Jurkat, Clone E6-1 (cell line): ENCODE measurements around the gene ATP4B.

ENCODE experiments used
- DNase-seq: peaks from one replicate; pipeline ENCODE4 v3.0.0-alpha.2; 2011; ENCODE audit warnings: low read depth, low spot score
- H3K4me3 ChIP-seq: 2 replicates; pipeline ENCODE4 v1.5.1; 2011; ENCODE audit warnings: mild to moderate bottlenecking, low read length, control low read depth, moderate library complexity

Gene ATP4B

GRCh38 chr13:113616281-113616906 is 41.6 kb downstream of the ATP4B start:
- H3K4me3 ChIP-seq = no peak overlapping the region
- DNase-seq = no peak

GRCh38 chr13:113613789-113614379 is 44.1 kb downstream of the ATP4B start:
- no peak for DNase-seq
- no peak overlapping the region for H3K4me3 ChIP-seq

- H3K4me3 ChIP-seq = no peak overlapping the region
- no peak for DNase-seq
Observed at GRCh38 chr13:113612607-113613006, 45.4 kb downstream of the ATP4B start.

GRCh38 chr13:113611996-113612395 is 46.0 kb downstream of the ATP4B start:
- no peak overlapping the region for H3K4me3 ChIP-seq
- no peak for DNase-seq

GRCh38 chr13:113610266-113610665 is 47.7 kb downstream of the ATP4B start:
- no peak for DNase-seq
- no peak overlapping the region for H3K4me3 ChIP-seq

GRCh38 chr13:113609616-113610015 is 48.4 kb downstream of the ATP4B start:
- H3K4me3 ChIP-seq = no peak overlapping the region
- no peak for DNase-seq

GRCh38 chr13:113608967-113609533 is 48.9 kb downstream of the ATP4B start:
- DNase-seq = no peak

GRCh38 chr13:113607889-113608635 is 49.9 kb downstream of the ATP4B start:
- DNase-seq = no peak
- H3K4me3 ChIP-seq = no peak overlapping the region

More at GRCh38 chr13:113608967-113609533, 48.9 kb downstream of the ATP4B start:
- no peak overlapping the region for H3K4me3 ChIP-seq

- no peak for DNase-seq
- no peak overlapping the region for H3K4me3 ChIP-seq
Observed at GRCh38 chr13:113607056-113607888, 50.7 kb downstream of the ATP4B start.

GRCh38 chr13:113605866-113606438 is 52.0 kb downstream of the ATP4B start:
- no peak overlapping the region for H3K4me3 ChIP-seq
- DNase-seq = no peak

- no peak overlapping the region for H3K4me3 ChIP-seq
- no peak for DNase-seq
Observed at GRCh38 chr13:113605461-113605860, 52.5 kb downstream of the ATP4B start.

GRCh38 chr13:113604186-113604585 is 53.8 kb downstream of the ATP4B start:
- DNase-seq = no peak

GRCh38 chr13:113603116-113603710 is 54.8 kb downstream of the ATP4B start:
- DNase-seq = no peak
- H3K4me3 ChIP-seq = no peak overlapping the region

More at GRCh38 chr13:113604186-113604585, 53.8 kb downstream of the ATP4B start:
- no peak overlapping the region for H3K4me3 ChIP-seq

- DNase-seq = no peak
- no peak overlapping the region for H3K4me3 ChIP-seq
Observed at GRCh38 chr13:113602291-113602988, 55.6 kb downstream of the ATP4B start.

- H3K4me3 ChIP-seq = no peak overlapping the region
- DNase-seq = no peak
Observed at GRCh38 chr13:113601166-113602070, 56.6 kb downstream of the ATP4B start.

GRCh38 chr13:113599391-113599790 is 58.6 kb downstream of the ATP4B start:
- H3K4me3 ChIP-seq = no peak overlapping the region

More at GRCh38 chr13:113599391-113599790, 58.6 kb downstream of the ATP4B start:
- DNase-seq = no peak
